Glomerular endothelial cell (primary cell): ENCODE data around the gene TMEM30A. TPM values are rescaled to one million over a fixed set of nuclear protein-coding genes. Genes with fewer than 3 reads are reported as not detected.
A peak's percentile ranks its signal among the peaks of the same experiment; 100 is the strongest.

ENCODE experiments used
- DNase-seq: peaks from one replicate; pipeline ENCODE4 v3.0.0-alpha.2; 2011; ENCODE audit warnings: low read depth, low spot score; ENCODE audit errors: extremely low read depth
- total RNA-seq: library from RNA; depleted of rRNA; stranded (reverse); fragments of >200 nt; gene quantifications from 2 replicates; pipeline ENCODE4 v1.2.3, GENCODE V29; 2015

TMEM30A gene
- total RNA-seq, 1 donor from 2014 or later = 249 TPM

DNA sequence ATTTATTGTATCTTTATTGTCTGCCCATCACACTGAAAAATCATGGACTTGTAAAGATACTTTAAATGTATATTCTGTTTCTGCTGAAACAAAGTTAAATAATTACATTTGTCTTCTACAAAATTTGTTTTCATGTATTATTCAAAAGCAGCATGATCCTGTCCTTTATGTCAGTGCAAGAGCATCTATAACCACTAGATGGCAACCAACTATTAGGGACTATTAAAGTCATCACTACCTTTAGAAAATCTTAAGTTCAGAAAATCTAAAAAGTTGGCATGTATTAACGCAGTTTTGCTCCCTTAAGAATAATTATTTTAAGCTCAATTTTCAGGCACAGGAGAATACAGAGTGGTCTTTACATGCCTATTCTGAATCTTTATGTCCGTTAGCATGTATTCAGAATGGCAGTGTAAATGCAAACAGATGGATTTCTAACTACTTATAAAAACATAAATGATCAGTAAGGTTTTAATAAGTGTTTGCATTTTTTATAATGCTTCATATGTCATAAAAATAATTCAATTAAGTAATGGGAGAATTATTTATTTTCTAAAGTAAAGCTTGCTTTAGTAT lies 17.8 kb downstream of the TMEM30A start:
- DNase-seq = no peak

DNA sequence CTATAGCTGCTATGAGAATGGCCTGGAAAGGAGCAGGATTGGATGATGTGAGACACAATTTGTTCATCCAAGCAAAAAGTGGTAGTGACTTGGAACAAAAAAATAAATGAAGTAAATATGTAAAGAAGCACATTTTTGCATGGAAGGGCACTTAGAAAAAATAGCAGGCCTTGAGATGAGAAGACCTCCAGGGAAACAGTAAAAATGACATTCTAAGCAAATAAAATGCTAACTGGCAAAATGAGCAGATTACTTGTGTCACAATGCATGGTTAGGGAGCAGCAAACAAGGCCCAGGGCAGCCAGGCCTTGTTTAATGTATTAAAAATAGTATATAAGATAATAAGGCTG lies 21.2 kb downstream of the TMEM30A start:
- DNase-seq = no peak

DNA sequence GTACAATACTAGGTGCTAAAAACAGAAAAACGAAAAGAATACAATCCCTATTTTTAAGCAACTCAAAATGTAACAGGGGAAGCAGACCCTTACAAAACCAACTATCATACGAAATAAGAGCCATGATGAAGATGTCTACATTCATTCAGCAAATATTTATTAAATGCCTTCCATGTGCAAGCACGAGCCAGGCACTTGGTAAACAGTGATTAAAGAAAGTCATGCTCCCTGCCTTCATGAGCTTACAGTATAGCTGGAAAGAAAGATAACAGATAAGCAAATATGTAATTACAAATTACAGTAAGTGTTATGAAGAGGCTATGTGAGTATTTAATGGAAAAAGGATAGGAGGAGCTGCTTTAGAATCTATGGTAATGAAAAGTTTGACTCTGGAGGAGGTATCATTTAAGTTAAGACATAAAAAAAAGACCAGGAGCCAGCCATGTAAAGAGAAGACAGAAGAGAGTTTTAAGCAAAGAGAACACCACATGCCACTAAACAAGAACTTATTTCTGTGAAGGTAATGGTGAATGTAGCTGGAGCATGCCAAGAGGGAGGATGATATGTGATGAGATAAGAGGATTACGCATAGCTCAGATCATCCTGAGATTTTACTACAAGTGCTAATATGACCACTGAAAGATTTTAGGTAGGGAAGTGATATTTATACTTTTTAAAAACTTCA lies 21.7 kb downstream of the TMEM30A start:
- no peak for DNase-seq

DNA sequence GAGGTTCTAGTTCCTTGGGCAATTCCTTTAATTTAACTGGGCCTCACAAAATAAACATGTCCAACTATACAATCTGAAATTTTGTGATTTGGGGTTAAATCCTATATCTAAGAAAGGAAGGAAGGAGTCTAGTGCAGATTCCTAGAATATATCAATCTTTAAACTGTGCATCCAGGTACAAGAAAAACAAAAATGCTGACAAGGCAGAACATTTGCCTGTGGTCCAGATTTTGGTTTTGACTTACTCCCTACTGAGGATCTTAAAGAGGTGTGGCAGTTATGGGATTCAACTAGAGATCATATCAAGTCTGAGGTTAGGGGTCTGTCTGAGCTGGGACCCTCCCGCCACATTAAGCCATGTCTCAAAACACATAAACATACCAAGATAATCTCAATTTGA lies 23.3 kb downstream of the TMEM30A start:
- no peak for DNase-seq

DNA sequence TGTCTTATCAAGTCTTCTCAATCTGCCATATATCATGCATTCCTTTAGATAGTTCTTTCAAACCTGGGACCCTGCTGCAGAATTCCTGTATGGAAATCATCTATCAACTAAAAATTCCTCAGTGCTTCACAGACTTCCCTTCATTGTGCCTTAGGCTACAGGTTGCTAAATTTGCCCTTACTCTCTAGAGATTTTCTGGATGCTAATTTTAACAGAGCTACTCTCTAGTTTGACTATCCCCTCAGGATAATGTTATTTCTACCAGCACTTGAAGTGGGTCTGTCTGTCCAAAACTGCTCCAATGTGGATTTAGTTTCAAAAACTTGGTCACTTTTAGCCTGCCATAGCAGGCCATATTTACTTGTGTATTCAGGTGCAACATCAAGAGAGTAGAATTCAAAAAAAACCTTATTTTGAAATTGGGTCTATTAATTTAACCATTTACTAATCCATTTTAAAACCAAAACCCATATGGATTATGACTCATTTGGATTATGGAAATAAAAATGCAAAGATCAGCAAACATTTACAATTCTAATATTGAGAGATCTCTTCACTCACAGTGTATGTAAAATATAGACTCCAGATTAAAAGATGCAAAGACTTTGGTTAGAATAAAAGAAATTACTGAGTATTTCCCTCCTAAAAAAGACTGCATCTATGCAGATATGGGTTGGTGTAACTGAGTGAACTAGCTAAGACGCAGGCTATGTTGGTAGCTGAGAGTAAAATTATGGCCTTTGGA lies 27.1 kb downstream of the TMEM30A start:
- DNase-seq = no peak

DNA sequence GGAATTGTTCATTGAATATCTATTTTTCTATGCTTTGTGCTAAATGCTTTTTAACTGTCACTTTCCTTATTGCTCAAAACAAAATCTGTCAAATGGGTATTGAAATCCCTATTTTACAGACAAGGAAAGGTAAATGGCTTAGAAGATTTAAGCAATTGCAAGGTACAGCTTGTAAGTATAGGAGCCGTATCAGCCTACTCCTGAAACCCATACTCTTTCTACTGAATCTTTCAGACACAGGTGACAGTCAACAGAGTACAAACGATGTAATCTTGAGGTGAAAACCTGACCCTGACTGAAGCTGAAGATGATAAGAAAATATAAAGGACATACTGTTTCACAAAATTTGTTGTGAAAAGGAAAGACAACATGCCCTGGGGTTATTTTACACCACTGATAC lies 34.0 kb downstream of the TMEM30A start:
- no peak for DNase-seq

DNA sequence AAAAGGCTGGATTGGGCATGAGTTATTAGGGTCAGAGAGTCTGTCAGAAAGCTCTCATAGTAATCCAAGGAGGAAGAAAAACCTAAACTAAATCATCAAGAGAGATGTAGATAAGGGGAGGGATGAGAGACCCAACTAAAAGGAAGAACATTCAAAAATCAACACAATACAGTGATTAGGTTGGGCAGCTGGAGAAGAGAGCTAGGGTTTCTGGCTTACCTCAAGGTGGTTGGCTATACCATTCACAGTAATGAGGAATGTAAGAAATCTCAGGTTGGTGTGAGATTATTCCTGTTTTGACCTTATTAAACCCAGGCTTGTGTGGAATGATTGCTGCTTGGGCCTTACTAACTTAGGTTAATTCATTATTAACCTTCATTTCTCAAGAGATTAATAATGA lies 34.8 kb downstream of the TMEM30A start:
- no peak for DNase-seq

DNA sequence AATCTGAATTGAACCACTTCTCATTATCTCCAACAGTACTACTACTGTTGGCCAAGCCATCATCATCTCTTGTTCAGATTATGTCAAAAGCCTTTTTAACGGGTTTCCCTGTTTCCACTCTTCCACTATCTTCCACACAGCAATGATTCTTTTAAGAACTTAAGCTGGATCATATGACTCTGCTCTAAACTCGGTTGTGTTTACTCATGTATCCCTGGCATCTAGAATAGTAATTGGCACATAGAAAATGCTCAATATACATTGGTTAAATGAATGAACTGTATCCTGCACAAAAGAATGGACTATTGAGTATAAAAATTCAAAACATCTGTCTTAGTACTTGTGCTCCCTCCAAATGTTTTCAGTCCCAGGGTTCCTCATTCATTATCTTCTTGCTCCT lies 38.2 kb downstream of the TMEM30A start:
- DNase-seq = no peak

DNA sequence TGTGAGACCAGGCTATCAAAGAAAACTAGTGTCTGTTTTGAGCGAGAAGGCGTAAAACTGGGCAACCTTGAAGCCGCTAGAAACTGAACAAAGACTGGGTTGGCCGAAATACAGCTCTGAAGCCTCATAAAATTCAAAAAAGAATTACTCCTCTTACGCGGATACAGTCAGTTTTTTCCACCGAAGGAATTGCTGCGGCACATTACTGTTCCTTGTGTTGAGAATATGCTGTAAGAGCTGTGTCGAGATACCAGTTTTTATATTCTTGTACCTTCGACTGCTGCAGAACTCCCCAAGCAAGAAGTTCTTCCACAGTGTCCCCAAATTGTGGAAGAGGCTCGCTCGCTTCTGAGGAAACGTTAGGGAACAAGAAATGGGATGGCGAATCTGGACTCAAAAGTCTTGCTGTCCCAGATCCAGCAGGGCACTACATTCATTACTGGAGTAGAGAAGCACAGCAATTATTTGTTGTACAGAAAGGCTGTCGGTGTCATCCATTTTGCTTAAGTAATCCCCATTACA lies 40.5 kb downstream of the TMEM30A start:
- no peak for DNase-seq

DNA sequence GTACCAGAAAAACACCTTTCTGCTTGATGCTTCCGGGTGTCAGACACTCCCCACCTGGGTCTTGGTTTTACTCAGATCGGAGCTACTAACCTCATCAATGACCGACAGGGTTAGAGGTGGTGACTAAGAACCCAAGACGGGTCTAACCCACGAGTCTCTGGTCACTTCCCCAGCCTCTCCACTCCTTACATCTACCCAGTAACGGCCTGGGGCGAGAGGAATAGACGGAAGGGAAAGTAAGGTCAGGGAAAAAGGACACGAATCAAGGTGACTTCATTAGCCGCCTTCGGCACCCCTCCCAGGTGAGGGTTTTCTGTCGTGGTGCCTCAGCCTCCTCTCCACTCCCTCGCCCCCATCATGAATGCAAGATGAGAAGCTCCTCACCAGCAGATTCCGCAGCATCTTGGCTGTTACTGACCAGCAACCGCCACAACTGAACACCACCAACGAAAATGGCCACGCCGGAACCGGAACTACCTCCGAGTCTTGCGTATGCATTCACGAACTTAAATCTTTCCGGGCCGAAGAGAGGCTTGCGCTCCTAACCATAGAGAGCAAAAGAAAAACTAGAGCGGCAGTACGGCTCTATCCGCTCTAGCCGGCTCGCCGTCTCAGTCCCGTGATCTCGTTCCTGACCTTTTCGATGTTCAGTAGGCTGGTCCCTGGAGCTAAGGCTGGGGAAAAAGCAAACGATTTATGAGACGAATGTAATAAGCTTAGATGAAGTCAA lies 41.1 kb downstream of the TMEM30A start, which contains the start of gene COX7A2:
TSS of gene COX7A2 (minus strand) at position 469 of the 730 bp plus-strand sequence. CDS start at position 402, 67 bp downstream.
- peak; percentile 92 for DNase-seq

DNA sequence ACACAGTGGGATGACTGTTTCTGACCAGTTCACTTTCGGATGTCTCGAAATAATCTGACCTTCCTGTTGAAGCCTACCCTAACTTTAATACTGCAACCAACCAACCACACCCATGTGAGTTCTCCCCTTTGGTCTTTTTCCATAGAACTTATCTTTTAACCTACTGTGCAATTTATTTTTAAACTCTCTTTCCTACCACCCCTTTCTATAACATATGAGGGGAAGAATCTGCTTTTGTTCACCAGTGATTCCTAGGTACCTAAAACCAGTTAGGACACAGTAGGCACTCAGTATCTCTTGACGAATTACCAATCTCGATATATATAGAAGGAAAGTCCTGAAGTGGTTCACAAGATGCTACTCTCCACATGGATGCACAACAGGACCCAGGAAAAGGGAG lies 48.0 kb downstream of the TMEM30A start:
- DNase-seq = no peak

DNA sequence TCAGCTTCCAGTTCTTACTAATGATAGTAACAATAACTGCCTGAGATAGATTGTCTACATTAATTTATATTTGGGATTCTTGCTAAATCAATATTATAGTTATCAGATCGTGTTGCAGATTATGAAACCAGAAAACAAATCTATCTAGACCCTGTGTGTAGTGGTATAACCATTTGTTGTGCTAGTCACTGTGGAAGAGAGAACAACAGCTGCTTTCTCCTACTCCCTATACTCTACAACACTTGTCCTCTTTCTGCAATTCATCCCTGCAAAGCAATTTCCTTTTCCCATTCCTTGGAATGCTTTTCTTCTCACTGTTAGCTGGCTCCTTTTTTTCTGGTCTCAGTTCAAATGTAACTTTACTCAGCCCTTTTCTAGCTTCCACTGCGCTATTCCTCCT lies 49.3 kb downstream of the TMEM30A start:
- no peak for DNase-seq

DNA sequence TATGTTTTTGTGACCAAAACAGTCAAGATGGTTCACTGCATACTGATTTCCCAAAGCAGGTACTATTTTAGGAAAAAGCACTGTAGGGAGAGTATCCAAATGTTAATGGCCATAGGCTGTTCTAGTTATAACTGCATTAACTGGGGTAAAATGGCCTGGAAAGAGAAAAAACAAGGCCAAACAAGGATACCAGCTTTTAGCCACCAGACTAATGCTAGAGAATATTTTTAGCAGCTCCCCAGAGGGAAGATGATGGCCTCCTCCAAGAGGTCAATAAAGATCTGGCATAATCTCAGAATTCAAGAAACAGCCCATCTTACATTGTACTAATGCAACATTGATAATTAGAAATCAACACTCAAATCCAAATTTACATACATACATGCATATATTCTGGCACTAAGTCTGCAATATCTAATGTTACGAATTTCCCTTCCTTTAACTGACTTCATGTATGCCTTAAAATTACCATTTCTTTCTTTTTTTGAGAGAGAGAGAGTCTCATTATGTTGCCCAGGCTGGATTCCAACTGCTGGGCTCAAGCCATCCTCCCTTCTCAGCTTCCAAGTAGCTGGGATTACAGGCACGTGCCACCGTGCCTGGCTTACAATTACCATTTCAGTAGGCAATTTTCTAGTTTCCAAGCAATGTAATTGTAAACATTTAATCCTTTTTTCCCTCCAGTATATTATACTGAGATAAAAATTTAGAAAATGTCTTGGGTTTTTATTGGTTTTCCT lies 50.3 kb downstream of the TMEM30A start:
- DNase-seq = no peak

DNA sequence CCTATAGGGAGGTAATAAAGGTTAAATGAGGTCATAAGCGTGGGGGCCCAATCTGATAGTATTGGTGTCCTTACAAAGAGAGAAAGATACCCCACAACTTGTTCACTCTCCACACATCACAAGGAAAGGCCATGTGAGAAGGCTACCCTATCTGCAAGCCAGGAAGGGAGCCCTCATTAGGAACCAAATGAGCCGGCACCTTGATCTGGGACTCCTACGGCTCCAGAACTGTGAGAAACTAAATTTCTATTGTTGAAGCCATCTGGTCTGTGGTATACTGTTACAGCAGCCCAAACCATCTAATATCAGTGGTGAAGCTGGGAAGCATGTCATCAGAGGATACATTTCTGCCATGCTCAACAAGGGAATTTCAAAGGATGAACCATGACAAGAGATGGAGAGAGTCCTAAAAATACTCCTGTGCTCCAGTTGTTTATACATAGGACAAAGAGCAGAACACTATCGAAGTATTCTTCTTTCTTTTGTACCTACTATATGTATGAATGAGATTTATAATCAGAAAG lies 51.4 kb downstream of the TMEM30A start:
- DNase-seq = no peak

DNA sequence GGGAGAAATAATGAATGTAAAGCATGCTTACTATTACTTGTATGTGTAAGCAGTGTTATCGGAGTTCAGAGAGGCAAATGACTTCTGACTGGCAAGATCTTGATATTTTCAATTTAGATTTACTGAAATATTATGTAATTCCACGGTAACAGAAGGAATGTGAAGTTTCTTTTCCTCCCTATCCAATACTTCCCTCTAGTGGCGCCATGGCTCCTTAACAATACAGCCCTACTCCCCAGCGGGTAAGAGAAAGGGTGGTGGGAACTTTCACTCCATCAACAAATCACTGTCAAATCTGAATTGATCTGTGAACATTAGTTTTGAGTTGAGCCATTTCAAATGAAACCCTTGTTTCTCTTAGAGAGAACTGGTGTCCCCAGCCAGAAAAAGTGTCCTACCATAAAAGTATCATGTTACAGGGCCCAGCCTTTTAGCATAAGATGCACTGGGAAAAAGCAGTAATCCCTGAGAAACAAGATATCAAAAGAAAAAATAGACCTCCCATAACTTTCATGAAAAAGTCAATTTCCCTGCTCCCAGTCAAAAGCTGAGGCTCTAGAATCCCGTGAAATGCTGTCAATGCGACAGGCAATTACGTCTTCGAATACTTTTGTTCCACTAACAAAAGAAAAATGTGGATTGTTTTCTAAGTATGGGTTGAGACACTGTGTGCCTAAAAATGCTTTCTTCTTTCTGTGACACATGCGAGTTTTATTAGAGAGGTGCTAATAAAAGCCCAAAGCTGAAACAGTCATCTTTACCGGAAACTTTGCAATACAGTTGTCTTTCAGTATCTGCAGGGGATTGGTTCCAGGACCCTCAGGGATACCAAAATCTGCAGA lies 53.9 kb downstream of the TMEM30A start:
- no peak for DNase-seq

DNA sequence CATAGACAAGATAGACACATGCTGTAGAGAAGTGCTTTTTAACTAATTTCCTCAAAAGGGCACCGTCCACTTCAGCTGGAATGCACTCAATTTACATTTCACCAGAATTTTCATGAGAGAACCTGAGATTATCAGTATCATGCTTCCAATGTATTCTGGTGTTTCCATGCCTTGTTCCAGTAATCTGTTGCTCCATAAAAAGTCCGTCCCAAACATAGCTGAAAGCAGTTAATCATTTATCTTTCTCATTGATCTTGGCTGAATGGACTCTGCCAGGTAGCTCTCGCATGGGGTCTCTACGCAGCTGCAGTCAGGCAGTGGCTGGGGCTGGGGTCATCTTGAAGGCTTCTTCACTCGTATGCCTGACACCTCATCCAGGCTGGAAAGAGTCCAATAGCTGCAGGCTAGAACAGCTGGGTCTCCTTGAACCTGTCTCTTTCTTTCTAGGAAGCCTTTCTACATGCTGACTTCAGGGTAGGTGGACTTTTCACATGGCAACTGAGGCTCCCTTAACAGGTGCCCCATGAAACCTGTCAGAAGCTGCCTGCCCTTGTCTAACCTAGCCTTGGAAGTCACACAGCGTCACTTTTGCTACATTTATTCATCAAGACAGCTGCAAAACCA lies 60.2 kb downstream of the TMEM30A start:
- DNase-seq = no peak

DNA sequence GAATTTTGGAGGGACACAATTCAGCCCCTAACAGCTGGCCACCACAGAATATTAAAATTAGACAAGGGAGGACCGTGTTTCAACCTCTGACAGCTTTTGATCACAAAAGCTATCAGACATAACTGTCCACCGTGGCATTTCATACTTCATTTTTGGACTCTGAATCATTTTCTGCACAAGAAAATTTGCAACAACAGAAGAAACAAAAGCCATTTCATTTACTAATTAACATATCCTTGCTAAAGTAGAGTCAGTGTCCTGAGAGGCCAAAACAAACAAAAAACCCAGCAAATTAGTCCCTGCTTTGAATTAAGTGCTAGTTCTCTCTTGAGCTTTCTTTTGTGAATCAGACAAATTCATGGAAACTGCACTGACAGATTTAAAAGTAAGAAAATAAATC lies 61.2 kb downstream of the TMEM30A start:
- DNase-seq = no peak

DNA sequence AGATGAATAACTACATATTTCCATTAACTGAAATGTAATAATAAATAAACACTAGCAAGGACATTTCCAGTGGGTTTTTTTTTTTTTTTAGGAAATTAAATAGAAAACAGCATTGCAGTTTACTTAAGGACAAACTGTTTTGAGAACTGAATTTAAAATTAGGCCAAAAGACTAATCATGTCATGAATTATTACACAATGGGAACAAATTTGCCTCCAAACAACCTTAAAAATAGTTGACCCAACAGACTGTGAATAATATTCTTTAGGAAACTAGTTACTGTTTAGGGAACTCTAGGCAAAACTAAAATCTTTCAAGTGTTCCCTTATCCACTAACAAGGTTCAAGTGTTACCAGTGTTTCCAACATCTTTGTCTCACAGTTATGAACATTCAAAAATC lies 62.3 kb downstream of the TMEM30A start:
- DNase-seq = no peak

DNA sequence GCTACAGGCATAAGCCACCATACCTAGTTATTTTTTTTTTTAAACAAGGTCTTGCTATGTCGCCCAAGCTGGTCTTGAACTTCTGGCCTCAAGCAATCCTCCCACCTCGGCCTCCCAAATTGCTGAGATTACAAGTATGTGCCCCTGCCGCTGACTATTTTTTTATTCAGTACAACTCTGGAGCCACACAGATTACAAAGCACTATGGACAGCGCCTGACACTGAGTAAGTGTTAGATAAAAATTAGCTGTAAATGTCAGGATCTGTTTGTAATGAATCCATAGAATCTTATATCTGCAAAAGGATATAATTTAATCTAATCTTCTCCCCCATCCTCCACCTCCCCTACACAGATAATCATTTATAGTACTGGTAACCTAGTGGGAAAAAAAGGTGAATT lies 63.5 kb downstream of the TMEM30A start:
- DNase-seq = no peak
